ENCODE measurements around the gene CAMK1D. TPM values are rescaled to one million over a fixed set of nuclear protein-coding genes. Genes with fewer than 3 reads are reported as not detected.

The CAMK1D gene
- total RNA-seq, 1 experiment from 2014 or later = 6.3 TPM

DNA sequence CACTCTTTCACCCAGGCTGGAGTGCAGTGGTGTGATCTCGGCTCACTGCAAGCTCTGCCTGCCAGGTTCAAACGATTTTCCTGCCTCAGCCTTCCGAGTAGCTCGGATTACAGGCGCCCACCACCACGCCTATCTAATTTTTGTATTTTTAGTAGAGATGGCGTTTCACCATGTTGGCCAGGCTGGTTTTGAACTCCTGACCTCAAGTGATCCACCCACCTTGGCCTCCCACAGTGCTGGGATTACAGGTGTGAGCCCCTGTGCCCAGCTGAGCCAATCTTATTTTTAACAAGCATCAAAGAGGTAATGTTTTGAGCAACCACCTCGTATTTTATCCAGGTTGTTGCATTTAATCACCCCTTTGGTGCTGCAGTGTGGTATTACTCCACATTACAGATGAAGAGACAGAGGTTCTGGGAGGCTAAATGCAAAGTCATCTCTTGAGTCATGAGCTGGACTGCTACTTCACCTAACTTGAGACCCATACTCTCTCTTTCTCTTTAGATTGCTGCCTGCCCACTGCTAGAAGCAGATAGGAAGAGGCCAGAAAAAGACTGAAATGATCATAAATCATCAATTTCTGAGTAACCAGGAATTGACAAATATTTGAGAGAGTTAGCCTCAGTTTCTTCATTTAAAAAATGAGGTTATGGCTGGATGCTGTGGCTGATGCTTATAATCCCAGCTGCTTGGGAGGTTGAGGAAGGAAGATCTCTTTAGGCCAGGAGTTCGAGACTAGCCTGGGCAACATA is 116.2 kb downstream of the CAMK1D start:
- no peak overlapping the region for H3K56ac ChIP-seq (ENCODE audit: insufficient read length, low read depth, low read length)
- H3K79me1 ChIP-seq (ENCODE audit: insufficient read depth, low read depth, low read length, poor library complexity, severe bottlenecking) = no peaks in the 10 kb centered on the region
- no CpG with 5 or more reads among the region's 9 CpGs for WGBS (ENCODE audit: extremely low coverage, insufficient read length, low lambda C conversion rate)
- no peak overlapping the region for H3K9ac ChIP-seq (ENCODE audit: extremely low read depth, insufficient read length, low read length)
- H3K4ac ChIP-seq (ENCODE audit: low read depth, low read length) = no peak overlapping the region
- no peaks in the 10 kb centered on the region for H3K4me1 ChIP-seq (ENCODE audit: insufficient read depth, low read length)
- H3K9me3 ChIP-seq (ENCODE audit: control insufficient read depth, low read depth, low read length) = no peaks in the 10 kb centered on the region
- H2BK15ac ChIP-seq (ENCODE audit: low read depth, low read length) = no peak overlapping the region
- no peak overlapping the region for H3K23ac ChIP-seq (ENCODE audit: insufficient read length, low read depth, low read length)
- no peaks in the 10 kb centered on the region for H3K27me3 ChIP-seq (ENCODE audit: insufficient read depth, low read length)
- no peaks in the 10 kb centered on the region for H3K9me3 Mint-ChIP-seq
- H4K8ac ChIP-seq (replicated peaks; ENCODE audit: insufficient read length, low read depth, low read length) = no peak overlapping the region
- H4K5ac ChIP-seq (ENCODE audit: insufficient read length, low read depth, low read length) = no peak overlapping the region
- H2BK12ac ChIP-seq (ENCODE audit: insufficient read length, low read depth, low read length) = no peak overlapping the region
- no peak overlapping the region for H3K4me3 Mint-ChIP-seq
- no peak overlapping the region for H2BK5ac ChIP-seq (ENCODE audit: insufficient read length, low read length)
- no peak for DNase-seq
- no peak overlapping the region for H2BK20ac ChIP-seq (ENCODE audit: low read depth, low read length, poor library complexity, severe bottlenecking)
- no peaks in the 10 kb centered on the region for H3K23me2 ChIP-seq (ENCODE audit: insufficient read length, low read depth, low read length, poor library complexity, severe bottlenecking)
- H3K4me2 ChIP-seq (ENCODE audit: insufficient read depth, insufficient read length, low read length) = no peak overlapping the region
- no peak overlapping the region for H3K27ac Mint-ChIP-seq
- TF ChIP-seq, protein P1, sequence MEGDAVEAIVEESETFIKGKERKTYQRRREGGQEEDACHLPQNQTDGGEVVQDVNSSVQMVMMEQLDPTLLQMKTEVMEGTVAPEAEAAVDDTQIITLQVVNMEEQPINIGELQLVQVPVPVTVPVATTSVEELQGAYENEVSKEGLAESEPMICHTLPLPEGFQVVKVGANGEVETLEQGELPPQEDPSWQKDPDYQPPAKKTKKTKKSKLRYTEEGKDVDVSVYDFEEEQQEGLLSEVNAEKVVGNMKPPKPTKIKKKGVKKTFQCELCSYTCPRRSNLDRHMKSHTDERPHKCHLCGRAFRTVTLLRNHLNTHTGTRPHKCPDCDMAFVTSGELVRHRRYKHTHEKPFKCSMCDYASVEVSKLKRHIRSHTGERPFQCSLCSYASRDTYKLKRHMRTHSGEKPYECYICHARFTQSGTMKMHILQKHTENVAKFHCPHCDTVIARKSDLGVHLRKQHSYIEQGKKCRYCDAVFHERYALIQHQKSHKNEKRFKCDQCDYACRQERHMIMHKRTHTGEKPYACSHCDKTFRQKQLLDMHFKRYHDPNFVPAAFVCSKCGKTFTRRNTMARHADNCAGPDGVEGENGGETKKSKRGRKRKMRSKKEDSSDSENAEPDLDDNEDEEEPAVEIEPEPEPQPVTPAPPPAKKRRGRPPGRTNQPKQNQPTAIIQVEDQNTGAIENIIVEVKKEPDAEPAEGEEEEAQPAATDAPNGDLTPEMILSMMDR (conservative IDR thresholded peaks at IDR 0.05) = no peak
- H3K79me2 ChIP-seq (ENCODE audit: insufficient read depth, low read length) = no peaks in the 10 kb centered on the region
- H4K20me1 ChIP-seq (ENCODE audit: control insufficient read depth, insufficient read depth, insufficient read length) = no peaks in the 10 kb centered on the region
- H2AFZ ChIP-seq (ENCODE audit: low read length) = no peak overlapping the region
- H3K36me3 Mint-ChIP-seq (ENCODE audit: insufficient read depth in 1 of 3, low read depth in 3 of 3) = no peaks in the 10 kb centered on the region; a peak in 1 of 7 replicates
- H3K4me1 Mint-ChIP-seq = peaks cover 13 to 15% of the 10 kb centered on the region in 2 experiments
- H2AK5ac ChIP-seq (ENCODE audit: insufficient read length, low read length) = no peak overlapping the region
- no peak overlapping the region for H3K18ac ChIP-seq (ENCODE audit: insufficient read length, low read depth, low read length)
- no peak overlapping the region for H4K91ac ChIP-seq (ENCODE audit: insufficient read length, low read depth, low read length)
- no peak overlapping the region for H2BK120ac ChIP-seq (ENCODE audit: low read depth, low read length, poor library complexity, severe bottlenecking)
- H3T11ph ChIP-seq (ENCODE audit: low read length) = no peak overlapping the region
- H3K27me3 Mint-ChIP-seq (ENCODE audit: low read depth) = no peaks in the 10 kb centered on the region
- no peak overlapping the region for H3K14ac ChIP-seq (ENCODE audit: insufficient read depth, low read length)
- H3K27ac ChIP-seq (ENCODE audit: insufficient read length, low read depth, low read length) = no peak overlapping the region

Measured in H9 (cell line).